ENCODE data around the gene USP31. TPM values are rescaled to one million over a fixed set of nuclear protein-coding genes. Genes with fewer than 3 reads are reported as not detected.

USP31 gene
- polyA plus RNA-seq, 2 of the 4 experiments (the other 2 are of a cell fraction), result 8.3 to 18.0 TPM

DNA sequence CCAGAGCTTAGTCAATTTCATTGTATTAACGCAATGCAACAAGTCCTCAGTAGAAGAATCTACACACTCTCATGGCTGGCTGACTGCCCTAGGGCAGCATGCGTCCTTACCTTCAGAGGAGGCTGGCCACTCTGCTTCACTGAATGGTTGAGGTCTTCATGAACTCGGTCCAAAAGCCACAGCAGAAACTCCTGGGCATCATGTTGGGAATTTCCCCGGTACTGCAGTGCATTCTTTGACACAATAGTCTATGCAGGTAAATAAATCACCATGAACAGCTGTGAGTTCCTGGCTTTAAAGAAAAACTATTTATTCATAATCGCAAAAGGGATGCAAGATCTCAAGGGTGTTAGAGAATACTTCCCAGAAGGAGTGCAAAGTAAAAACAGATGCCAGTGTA lies 41.3 kb downstream of the USP31 start:
- CTCF ChIA-PET, result no interaction called here
- TF ChIP-seq, protein P1, sequence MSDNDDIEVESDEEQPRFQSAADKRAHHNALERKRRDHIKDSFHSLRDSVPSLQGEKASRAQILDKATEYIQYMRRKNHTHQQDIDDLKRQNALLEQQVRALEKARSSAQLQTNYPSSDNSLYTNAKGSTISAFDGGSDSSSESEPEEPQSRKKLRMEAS (IDR thresholded peaks at IDR 0.05), result no peak
- no peak for TF ChIP-seq CEBPB (IDR thresholded peaks at IDR 0.05)
- TF ChIP-seq, protein P2, sequence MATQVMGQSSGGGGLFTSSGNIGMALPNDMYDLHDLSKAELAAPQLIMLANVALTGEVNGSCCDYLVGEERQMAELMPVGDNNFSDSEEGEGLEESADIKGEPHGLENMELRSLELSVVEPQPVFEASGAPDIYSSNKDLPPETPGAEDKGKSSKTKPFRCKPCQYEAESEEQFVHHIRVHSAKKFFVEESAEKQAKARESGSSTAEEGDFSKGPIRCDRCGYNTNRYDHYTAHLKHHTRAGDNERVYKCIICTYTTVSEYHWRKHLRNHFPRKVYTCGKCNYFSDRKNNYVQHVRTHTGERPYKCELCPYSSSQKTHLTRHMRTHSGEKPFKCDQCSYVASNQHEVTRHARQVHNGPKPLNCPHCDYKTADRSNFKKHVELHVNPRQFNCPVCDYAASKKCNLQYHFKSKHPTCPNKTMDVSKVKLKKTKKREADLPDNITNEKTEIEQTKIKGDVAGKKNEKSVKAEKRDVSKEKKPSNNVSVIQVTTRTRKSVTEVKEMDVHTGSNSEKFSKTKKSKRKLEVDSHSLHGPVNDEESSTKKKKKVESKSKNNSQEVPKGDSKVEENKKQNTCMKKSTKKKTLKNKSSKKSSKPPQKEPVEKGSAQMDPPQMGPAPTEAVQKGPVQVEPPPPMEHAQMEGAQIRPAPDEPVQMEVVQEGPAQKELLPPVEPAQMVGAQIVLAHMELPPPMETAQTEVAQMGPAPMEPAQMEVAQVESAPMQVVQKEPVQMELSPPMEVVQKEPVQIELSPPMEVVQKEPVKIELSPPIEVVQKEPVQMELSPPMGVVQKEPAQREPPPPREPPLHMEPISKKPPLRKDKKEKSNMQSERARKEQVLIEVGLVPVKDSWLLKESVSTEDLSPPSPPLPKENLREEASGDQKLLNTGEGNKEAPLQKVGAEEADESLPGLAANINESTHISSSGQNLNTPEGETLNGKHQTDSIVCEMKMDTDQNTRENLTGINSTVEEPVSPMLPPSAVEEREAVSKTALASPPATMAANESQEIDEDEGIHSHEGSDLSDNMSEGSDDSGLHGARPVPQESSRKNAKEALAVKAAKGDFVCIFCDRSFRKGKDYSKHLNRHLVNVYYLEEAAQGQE (IDR thresholded peaks at IDR 0.05), result no peak
- no peak for TF ChIP-seq SREBF2 (IDR thresholded peaks at IDR 0.05)
- no peak for TF ChIP-seq ZNF302 (CRISPR knock-in tag; IDR thresholded peaks at IDR 0.05)
- no peak for TF ChIP-seq JUN (IDR thresholded peaks at IDR 0.05)
- no peak for TF ChIP-seq ZFP36 (IDR thresholded peaks at IDR 0.05; ENCODE audit: borderline replicate concordance, partially characterized antibody)
- no peak for TF ChIP-seq HDAC2 (IDR thresholded peaks at IDR 0.05)
- no peak for ATAC-seq
- WGBS (ENCODE audit: missing lambda C conversion rate), result 87% methylated on average over 5 of the region's 5 CpGs
- H3K4me2 ChIP-seq, result no peak overlapping the region
- H3K4me3 ChIP-seq, result no peak overlapping the region
- H3K27ac ChIP-seq, result no peak overlapping the region
- POLR2A ChIA-PET, result no interaction called here
- H3K9me3 ChIP-seq, result peaks cover 3% of the 10 kb centered on the region; the same call in 1 of the 3 replicates
- H3K4me1 ChIP-seq, result peaks cover 21% of the 10 kb centered on the region
- FAIRE-seq, result no peak
- DNase-seq (ENCODE audit: low read depth in 1 of 2, low spot score in 1 of 2), result no peak

DNA sequence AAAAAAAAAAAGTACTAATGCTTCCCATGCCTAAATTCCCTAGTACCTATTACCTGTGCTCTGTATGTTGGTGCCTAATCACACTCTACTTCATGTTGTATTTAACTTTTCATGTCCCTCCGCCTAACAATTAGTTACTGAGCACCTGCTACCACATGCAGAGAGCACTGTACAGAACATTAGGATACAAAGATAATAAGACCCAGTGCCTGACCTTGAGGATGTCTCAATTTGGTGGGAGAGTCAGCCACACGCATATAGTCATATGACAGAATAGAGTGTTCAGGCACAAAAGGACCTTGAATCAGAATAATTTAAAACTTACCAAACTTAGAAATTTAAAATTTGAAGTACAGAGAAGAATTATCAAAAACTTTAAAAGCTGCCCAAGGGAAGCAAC lies 42.1 kb downstream of the USP31 start:
- TF ChIP-seq, protein P3, sequence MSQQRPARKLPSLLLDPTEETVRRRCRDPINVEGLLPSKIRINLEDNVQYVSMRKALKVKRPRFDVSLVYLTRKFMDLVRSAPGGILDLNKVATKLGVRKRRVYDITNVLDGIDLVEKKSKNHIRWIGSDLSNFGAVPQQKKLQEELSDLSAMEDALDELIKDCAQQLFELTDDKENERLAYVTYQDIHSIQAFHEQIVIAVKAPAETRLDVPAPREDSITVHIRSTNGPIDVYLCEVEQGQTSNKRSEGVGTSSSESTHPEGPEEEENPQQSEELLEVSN (IDR thresholded peaks at IDR 0.05; ENCODE audit: borderline replicate concordance, low read depth), result no peak
- TF ChIP-seq HOXB5 (CRISPR knock-in tag; IDR thresholded peaks at IDR 0.05) (no peak), FOSL2 (IDR thresholded peaks at IDR 0.05) (no peak), FOSL2 (CRISPR knock-in tag; IDR thresholded peaks at IDR 0.05) (no peak), ZSCAN20 (CRISPR knock-in tag; IDR thresholded peaks at IDR 0.05) (no peak), ZFP36 (IDR thresholded peaks at IDR 0.05; ENCODE audit: borderline replicate concordance, partially characterized antibody) (no peak), HOXA7 (CRISPR knock-in tag; IDR thresholded peaks at IDR 0.05) (no peak), POLR2AphosphoS2 (conservative IDR thresholded peaks at IDR 0.05; ENCODE audit: low read length) (no peak), SREBF2 (IDR thresholded peaks at IDR 0.05) (no peak), CBX2 (IDR thresholded peaks at IDR 0.05; ENCODE audit: borderline replicate concordance, low read depth) (no peak), HEYL (CRISPR knock-in tag; IDR thresholded peaks at IDR 0.05) (no peak), EHF (CRISPR knock-in tag; IDR thresholded peaks at IDR 0.05) (no peak), RARB (CRISPR knock-in tag; IDR thresholded peaks at IDR 0.05) (no peak), RCOR1 (IDR thresholded peaks at IDR 0.05; ENCODE audit: low read depth, low read length) (no peak)
- no peak overlapping the region for H3K4me2 ChIP-seq
- WGBS (ENCODE audit: missing lambda C conversion rate), result 96% methylated on average over 2 of the region's 2 CpGs
- no peak for FAIRE-seq
- ChIA-PET CTCF (no interaction called here), POLR2A (no interaction called here)
- no peak overlapping the region for H3K27ac ChIP-seq
- DNase-seq (ENCODE audit: low read depth in 1 of 2, low spot score in 1 of 2), result no peak
- peaks cover 3% of the 10 kb centered on the region; the same call in 1 of the 3 replicates for H3K9me3 ChIP-seq
- no peak overlapping the region for H3K4me3 ChIP-seq
- H3K4me1 ChIP-seq, result peaks cover 21% of the 10 kb centered on the region
- no peak for ATAC-seq

DNA sequence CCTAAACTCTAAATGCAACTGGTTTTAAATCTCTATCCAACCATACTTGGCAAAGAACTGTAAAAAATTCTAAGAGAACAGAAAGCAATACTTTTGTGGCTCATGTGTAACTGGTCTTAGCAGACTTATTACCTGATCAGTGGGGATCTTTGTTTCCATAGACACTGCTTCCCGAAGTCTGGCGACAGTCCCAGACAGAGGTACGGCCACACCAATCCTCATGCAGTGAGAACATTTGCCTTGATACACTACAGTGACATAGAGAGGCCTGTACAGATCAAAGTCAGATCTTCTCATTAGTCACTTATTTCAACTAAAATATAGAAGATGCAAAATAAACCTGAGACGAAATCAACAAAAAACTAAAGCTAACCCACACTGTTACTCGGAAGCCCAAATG lies 43.9 kb downstream of the USP31 start:
- Histone ChIP-seq H3K9me3 (peaks cover 3% of the 10 kb centered on the region; the same call in 1 of the 3 replicates), H3K4me3 (no peak overlapping the region), H3K27ac (no peak overlapping the region), H3K4me2 (no peak overlapping the region), H3K4me1 (peaks cover 21% of the 10 kb centered on the region)
- ChIA-PET CTCF (no interaction called here), POLR2A (no interaction called here)
- ATAC-seq (no peak), FAIRE-seq (no peak), DNase-seq (ENCODE audit: low read depth in 1 of 2, low spot score in 1 of 2) (no peak)
- 83% methylated on average over 5 of the region's 5 CpGs for WGBS (ENCODE audit: missing lambda C conversion rate)
- TF ChIP-seq TP53 (CRISPR knock-in tag; IDR thresholded peaks at IDR 0.05), result no peak
- TF ChIP-seq, protein P4, sequence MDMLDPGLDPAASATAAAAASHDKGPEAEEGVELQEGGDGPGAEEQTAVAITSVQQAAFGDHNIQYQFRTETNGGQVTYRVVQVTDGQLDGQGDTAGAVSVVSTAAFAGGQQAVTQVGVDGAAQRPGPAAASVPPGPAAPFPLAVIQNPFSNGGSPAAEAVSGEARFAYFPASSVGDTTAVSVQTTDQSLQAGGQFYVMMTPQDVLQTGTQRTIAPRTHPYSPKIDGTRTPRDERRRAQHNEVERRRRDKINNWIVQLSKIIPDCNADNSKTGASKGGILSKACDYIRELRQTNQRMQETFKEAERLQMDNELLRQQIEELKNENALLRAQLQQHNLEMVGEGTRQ (IDR thresholded peaks at IDR 0.05), result no peak
- no peak for TF ChIP-seq HDAC2 (IDR thresholded peaks at IDR 0.05)
- TF ChIP-seq RAD21 (conservative IDR thresholded peaks at IDR 0.05 in 1 of 2, IDR thresholded peaks at IDR 0.05 in 1 of 2), result no peak
- TF ChIP-seq ZC3H11A (IDR thresholded peaks at IDR 0.05), result no peak
- TF ChIP-seq, protein P5, sequence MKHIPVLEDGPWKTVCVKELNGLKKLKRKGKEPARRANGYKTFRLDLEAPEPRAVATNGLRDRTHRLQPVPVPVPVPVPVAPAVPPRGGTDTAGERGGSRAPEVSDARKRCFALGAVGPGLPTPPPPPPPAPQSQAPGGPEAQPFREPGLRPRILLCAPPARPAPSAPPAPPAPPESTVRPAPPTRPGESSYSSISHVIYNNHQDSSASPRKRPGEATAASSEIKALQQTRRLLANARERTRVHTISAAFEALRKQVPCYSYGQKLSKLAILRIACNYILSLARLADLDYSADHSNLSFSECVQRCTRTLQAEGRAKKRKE (CRISPR knock-in tag; IDR thresholded peaks at IDR 0.05; ENCODE audit: low read depth), result no peak
- no peak for TF ChIP-seq JUNB (IDR thresholded peaks at IDR 0.05)
- no peak for TF ChIP-seq JUN (IDR thresholded peaks at IDR 0.05)
- no peak for TF ChIP-seq PHF8 (IDR thresholded peaks at IDR 0.05; ENCODE audit: borderline replicate concordance, low read depth)
- no peak for TF ChIP-seq EHMT2 (IDR thresholded peaks at IDR 0.05; ENCODE audit: low read depth)
- TF ChIP-seq, protein P6, sequence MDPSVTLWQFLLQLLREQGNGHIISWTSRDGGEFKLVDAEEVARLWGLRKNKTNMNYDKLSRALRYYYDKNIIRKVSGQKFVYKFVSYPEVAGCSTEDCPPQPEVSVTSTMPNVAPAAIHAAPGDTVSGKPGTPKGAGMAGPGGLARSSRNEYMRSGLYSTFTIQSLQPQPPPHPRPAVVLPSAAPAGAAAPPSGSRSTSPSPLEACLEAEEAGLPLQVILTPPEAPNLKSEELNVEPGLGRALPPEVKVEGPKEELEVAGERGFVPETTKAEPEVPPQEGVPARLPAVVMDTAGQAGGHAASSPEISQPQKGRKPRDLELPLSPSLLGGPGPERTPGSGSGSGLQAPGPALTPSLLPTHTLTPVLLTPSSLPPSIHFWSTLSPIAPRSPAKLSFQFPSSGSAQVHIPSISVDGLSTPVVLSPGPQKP (IDR thresholded peaks at IDR 0.05; ENCODE audit: low read depth, low read length), result no peak
- no peak for TF ChIP-seq ZNF302 (CRISPR knock-in tag; IDR thresholded peaks at IDR 0.05)
- TF ChIP-seq ZFP36 (IDR thresholded peaks at IDR 0.05; ENCODE audit: borderline replicate concordance, partially characterized antibody), result no peak

Measured in A549 (cell line).